Breast epithelium (tissue), 4 donors: ENCODE data around the gene YTHDF1. TPM values are rescaled to one million over a fixed set of nuclear protein-coding genes. Genes with fewer than 3 reads are reported as not detected.

Source experiments
- DNase-seq, 2 donors: peaks; one replicate each; pipeline ENCODE4 v3.0.0-alpha.2; 2019; ENCODE audit warnings: low spot score in 2 of 2
- H3K27ac ChIP-seq, 2 donors: fragments of 200-600 bp; sonication (generic) in 1 of 2; one replicate each; pipeline ENCODE4 v1.5.1; 2016 to 2019; ENCODE audit warnings: mild to moderate bottlenecking in 1 of 2
- H3K27me3 ChIP-seq, 2 donors: fragments of 200-600 bp; sonication (generic) in 1 of 2; one replicate each; pipeline versions ENCODE4 v1.5.1 to v1.6.0; 2017 to 2019; ENCODE audit warnings: control low read depth in 1 of 2, mild to moderate bottlenecking in 1 of 2
- H3K36me3 ChIP-seq: fragments of 200-600 bp; one replicate; pipeline ENCODE4 v1.5.1; 2019
- H3K4me1 ChIP-seq, 2 donors: fragments of 200-600 bp; sonication (generic); one replicate each; pipeline ENCODE4 v1.5.1; 2016 to 2019; ENCODE audit warnings: control low read depth in 1 of 2
- H3K4me3 ChIP-seq, 3 donors: fragments of 200-600 bp; sonication (generic); 1 replicate in 2 of 3; 2 replicates in 1 of 3; pipeline ENCODE4 v1.5.1; 2016 to 2019; ENCODE audit warnings: mild to moderate bottlenecking in 3 of 3, moderate library complexity in 2 of 3
- H3K9me3 ChIP-seq, 2 donors: fragments of 200-600 bp; sonication (generic) in 1 of 2; one replicate each; pipeline ENCODE4 v1.5.1; 2016 to 2019; ENCODE audit warnings: control low read depth in 1 of 2
- POLR2A ChIP-seq: fragments of 450-650 bp; IDR thresholded peaks from one replicate; pipeline ENCODE4 v1.6.1; 2016; ENCODE audit warnings: antibody characterized with exemption, mild to moderate bottlenecking, moderate library complexity
- POLR2AphosphoS5 ChIP-seq, 3 donors: sonication (generic); formaldehyde crosslinking; IDR thresholded peaks; one replicate each; pipeline ENCODE4 v1.6.1; 2017; ENCODE audit warnings: antibody characterized with exemption in 3 of 3
- intact Hi-C: fragments of 100-400 bp; cut with DNase I; formaldehyde crosslinking; loops from one replicate; pipeline ENCODE4 v1.15.1; 2023; ENCODE audit warnings: low total_unique reads
- total RNA-seq, 3 donors: library from RNA; depleted of rRNA; stranded (reverse); fragments of >200 nt; gene quantifications; one replicate each; pipeline ENCODE4 v1.1.0, GENCODE V29; 2016
- TF ChIP-seq, protein P1 (sequence below), 3 donors: fragments of 450-650 bp; IDR thresholded peaks; one replicate each; pipeline ENCODE4 v1.5.1; 2016 to 2017; ENCODE audit warnings: antibody characterized with exemption in 3 of 3, mild to moderate bottlenecking in 3 of 3, moderate library complexity in 3 of 3

Gene YTHDF1
- total RNA-seq, 3 donors from 2014 or later: 23.0 to 32.8 (median 28.2) TPM

DNA sequence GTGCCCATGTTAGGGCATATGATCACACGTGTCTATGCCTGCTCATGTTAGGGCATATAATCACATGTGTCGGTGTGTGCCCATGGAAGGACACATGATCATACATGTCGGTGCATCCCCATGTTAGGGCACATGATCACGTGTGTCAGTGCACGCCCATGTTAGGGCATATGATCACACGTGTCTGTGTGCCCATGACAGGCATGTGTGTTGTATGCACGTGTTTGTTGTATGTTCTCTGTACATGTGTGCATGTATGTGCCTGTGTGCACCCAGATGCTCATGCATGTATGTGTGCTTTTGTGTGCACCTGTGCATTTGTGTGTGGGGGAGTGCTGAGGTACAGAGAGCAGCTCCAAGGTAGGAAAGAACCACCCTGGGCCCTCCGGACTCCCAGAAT is 29.8 kb downstream of the YTHDF1 start:
- peaks cover 0 to 31% of the 10 kb centered on the region in 2 donors for H3K27me3 ChIP-seq
- no peaks in the 10 kb centered on the region for H3K36me3 ChIP-seq
- no peak for DNase-seq
- intact Hi-C loops: no loop called here
- no peak overlapping the region for H3K27ac ChIP-seq
- H3K4me3 ChIP-seq: no peak overlapping the region
- TF ChIP-seq, protein P1, sequence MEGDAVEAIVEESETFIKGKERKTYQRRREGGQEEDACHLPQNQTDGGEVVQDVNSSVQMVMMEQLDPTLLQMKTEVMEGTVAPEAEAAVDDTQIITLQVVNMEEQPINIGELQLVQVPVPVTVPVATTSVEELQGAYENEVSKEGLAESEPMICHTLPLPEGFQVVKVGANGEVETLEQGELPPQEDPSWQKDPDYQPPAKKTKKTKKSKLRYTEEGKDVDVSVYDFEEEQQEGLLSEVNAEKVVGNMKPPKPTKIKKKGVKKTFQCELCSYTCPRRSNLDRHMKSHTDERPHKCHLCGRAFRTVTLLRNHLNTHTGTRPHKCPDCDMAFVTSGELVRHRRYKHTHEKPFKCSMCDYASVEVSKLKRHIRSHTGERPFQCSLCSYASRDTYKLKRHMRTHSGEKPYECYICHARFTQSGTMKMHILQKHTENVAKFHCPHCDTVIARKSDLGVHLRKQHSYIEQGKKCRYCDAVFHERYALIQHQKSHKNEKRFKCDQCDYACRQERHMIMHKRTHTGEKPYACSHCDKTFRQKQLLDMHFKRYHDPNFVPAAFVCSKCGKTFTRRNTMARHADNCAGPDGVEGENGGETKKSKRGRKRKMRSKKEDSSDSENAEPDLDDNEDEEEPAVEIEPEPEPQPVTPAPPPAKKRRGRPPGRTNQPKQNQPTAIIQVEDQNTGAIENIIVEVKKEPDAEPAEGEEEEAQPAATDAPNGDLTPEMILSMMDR (IDR thresholded peaks at IDR 0.05): no peak
- TF ChIP-seq POLR2AphosphoS5 (IDR thresholded peaks at IDR 0.05) (no peak), POLR2A (no peak)
- no peaks in the 10 kb centered on the region for H3K4me1 ChIP-seq
- no peaks in the 10 kb centered on the region for H3K9me3 ChIP-seq

DNA sequence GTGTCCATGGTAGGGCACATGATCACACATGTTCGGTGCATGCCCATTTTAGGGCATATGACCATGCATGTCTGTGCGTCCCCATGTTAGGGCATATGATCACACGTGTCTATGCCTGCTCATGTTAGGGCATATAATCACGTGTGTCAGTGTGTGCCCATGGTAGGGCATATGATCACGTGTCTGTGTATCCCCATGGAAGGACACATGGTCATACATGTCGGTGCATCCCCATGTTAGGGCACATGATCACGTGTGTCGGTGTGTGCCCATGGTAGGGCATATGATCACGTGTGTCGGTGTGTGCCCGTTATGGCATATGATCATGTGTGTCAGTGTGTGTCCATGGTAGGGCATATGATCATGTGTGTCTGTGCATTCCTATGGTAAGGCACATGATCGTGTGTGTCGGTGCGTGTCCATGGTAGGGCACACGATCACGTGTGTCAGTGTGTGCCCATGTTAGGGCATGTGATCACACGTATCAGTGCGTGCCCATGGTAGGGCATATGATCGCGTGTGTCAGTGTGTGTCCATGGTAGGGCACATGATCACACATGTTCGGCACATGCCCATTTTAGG is 30.6 kb downstream of the YTHDF1 start:
- Histone ChIP-seq H3K9me3 (no peaks in the 10 kb centered on the region), H3K4me3 (no peak overlapping the region), H3K27ac (no peak overlapping the region), H3K4me1 (no peaks in the 10 kb centered on the region), H3K27me3 (peaks cover 2 to 39% of the 10 kb centered on the region in 2 donors), H3K36me3 (no peaks in the 10 kb centered on the region)
- DNase-seq: no peak
- TF ChIP-seq POLR2AphosphoS5 (IDR thresholded peaks at IDR 0.05) (no peak), POLR2A (no peak)
- TF ChIP-seq, protein P1 (IDR thresholded peaks at IDR 0.05): no peak
- intact Hi-C loops: no loop called here

DNA sequence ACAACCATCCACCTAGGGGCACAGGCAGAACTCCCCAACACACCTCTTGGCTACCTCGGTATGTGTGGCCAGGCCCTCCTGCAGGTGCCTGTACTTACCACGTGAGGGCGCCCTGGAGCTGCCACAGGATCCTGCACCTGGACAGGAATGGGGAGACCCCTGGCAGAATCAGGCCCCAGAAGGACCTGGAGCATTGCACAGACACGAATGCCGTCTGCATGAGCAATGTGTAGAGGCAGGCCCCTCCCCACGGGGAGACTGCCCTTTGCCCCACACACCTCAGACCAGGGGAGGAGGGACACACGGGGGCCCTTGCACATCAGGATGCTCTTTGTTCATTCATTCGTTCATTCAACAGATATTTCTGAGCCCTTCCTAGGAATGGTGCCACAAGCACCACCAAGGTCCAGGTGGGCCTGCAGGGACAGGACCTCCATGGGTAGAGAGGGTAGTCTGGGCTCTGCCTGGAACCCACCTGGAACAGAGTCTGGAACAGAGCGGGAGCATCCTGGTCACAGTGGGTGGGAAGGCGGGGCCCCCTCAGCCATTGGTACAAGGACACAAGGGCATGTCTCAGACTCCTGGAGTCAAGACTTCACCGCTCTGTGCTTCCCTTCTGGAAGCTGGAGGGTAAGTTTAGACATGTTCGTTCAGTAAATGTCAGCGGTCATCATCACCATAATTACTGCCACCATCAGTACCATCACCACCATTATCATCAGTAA is 32.3 kb downstream of the YTHDF1 start:
- no peak for DNase-seq
- Histone ChIP-seq H3K36me3 (no peaks in the 10 kb centered on the region), H3K9me3 (no peaks in the 10 kb centered on the region), H3K4me1 (peaks cover 0 to 8% of the 10 kb centered on the region in 2 donors), H3K27me3 (peaks cover 4 to 55% of the 10 kb centered on the region in 2 donors), H3K27ac (no peak overlapping the region), H3K4me3 (no peak overlapping the region)
- TF ChIP-seq POLR2A (no peak), POLR2AphosphoS5 (IDR thresholded peaks at IDR 0.05) (no peak)
- TF ChIP-seq, protein P1 (IDR thresholded peaks at IDR 0.05): peak in 2 of 3 donors; percentile 59 to 67
- intact Hi-C loops: no loop called here

DNA sequence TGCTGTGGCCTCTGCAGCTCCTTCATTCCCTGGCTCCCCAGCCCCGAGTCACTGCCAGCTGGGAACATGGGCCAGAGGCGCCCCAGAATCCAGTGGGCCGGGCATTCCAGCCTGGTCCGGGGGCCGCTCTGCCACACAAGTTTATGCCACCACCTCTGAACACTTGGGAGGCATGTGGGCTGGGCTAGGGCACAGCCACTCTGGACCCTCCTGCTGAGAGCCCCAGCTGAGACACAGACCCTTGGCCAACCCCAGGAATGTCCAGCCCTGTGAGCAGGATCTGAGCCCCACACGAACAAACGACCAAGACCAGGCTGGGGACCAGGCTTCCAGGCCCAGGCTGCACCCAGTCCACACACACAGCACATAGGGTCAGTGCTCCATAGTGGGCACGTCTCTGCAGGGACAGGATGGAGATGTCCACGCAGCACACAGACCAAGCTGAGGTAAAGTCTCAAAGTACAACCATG is 33.0 kb downstream of the YTHDF1 start:
- no peaks in the 10 kb centered on the region for H3K36me3 ChIP-seq
- intact Hi-C loops: no loop called here
- H3K9me3 ChIP-seq: no peaks in the 10 kb centered on the region
- H3K4me1 ChIP-seq: peaks cover 5 to 10% of the 10 kb centered on the region in 2 donors
- DNase-seq: no peak
- peaks cover 7 to 61% of the 10 kb centered on the region in 2 donors for H3K27me3 ChIP-seq
- H3K4me3 ChIP-seq: no peak overlapping the region
- no peak for TF ChIP-seq POLR2A
- TF ChIP-seq, protein P1 (IDR thresholded peaks at IDR 0.05): no peak
- TF ChIP-seq POLR2AphosphoS5 (IDR thresholded peaks at IDR 0.05): no peak
- H3K27ac ChIP-seq: no peak overlapping the region

DNA sequence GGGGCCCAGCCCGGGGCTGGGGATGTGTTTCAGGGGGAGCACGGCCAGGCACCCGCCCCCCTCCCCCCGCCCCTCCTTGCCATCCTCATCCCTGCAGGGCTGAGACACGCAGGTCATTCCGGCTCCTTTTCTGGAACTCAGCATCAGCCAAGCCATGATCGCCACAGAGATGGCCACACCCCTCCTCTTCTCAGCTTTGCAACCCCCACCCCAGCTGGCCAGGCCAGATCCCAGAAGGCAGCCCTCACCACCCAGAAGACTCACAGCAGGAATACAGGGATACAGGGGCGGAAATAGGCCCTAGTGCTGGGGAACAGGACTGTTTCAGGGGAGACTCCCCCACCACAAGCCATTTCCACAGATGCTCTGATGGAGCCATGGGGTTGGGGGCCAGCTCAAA is 33.5 kb downstream of the YTHDF1 start:
- TF ChIP-seq POLR2A (no peak), POLR2AphosphoS5 (IDR thresholded peaks at IDR 0.05) (no peak)
- TF ChIP-seq, protein P1 (IDR thresholded peaks at IDR 0.05): no peak
- Histone ChIP-seq H3K27me3 (peaks cover 10 to 67% of the 10 kb centered on the region in 2 donors), H3K36me3 (no peaks in the 10 kb centered on the region), H3K27ac (no peak overlapping the region), H3K4me1 (peaks cover 11 to 15% of the 10 kb centered on the region in 2 donors), H3K4me3 (no peak overlapping the region), H3K9me3 (no peaks in the 10 kb centered on the region)
- no peak for DNase-seq
- intact Hi-C loops: no loop called here
